T-helper 2 cell (primary cell): ENCODE results near the gene C1QTNF7.

ENCODE experiments used
- DNase-seq, 5 experiments: peaks; one replicate each; pipeline versions ENCODE4 v3.0.0 to v3.0.0-alpha.2; 2012 to 2022

The C1QTNF7 gene

GRCh38 chr4:15414551-15415091 is 13.2 kb upstream of the C1QTNF7 start:
- no peak for DNase-seq

DNA sequence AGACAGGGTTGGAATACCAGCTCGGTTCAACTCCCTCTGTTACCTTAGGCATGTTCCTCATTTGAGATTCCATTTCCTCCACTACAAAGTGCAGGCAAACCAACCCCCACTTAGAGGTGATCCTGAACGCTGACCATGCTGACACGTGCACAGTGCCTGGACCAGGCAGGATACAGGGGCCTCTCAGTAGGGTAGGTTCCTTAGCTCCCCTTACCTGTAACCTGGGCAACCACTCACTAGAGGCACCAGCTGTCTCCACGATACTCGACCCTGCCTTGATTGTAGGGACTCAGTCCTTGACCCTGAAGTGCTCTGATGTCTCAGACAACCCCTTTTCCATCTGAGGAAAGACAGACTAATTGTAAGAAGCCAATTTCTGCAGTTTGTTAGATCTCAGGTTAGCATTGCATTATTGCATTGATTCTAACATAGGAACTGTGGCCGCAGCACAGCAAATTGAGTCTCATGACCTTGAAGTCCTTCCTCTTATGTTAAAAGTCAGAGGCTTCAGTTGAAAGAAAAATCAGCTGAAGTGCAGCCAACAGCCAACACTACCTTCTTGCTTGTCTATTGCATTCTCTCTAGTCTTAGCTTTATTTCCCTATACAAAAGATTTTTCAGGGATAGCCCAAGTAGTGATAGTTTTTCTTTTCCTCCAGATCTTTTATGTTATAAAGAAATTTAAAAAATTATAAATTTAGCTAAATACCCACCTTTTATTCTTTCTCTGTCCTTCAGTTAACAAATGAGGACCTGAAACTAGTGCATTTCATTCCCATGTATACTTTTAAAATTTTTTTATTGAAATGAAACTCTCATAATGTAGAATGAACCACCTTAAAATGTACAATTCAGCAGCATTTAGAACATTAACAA is 11.2 kb upstream of the C1QTNF7 start:
- DNase-seq: no peak

DNA sequence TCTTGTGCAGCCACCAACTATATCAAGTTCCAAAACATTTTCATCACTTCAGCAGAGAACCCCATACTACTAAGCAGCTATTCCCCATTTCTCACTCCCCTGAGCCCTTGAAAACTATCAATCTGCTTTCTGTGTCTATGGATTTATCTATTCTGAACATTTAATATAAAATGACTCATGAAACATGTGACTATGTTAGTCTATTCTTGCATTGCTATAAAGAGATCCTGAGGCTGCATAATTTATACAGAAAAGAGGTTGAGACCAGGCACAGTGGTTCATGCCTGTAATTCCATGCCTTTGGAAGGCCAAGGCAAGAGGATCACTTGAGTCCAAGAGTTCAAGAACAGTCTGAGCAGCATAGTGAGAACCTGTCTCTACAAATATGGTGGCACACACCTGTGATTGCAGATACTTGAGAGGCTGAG is 10.6 kb upstream of the C1QTNF7 start:
- no peak for DNase-seq

DNA sequence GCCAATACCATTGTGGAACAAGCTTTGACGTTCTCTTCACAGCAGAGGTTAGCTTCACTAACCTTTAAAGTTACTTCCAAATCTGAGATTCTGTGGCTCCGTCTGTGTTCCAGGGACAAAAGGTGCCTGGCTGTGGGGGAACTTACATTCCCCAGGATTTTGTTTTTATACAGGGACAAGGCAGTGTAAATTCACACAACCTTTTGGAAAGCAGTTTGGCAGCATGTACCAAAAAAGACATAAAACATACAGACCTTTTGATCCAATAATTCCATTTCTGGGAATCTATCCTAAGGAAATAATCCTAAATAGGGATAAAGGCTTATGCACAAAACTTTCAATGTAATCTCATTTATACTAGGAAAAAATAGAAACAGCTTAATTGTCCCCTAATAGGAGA is 8.9 kb upstream of the C1QTNF7 start:
- DNase-seq: no peak

- no peak for DNase-seq
Measured at GRCh38 chr4:15420642-15421041, 7.2 kb upstream of the C1QTNF7 start.

DNA sequence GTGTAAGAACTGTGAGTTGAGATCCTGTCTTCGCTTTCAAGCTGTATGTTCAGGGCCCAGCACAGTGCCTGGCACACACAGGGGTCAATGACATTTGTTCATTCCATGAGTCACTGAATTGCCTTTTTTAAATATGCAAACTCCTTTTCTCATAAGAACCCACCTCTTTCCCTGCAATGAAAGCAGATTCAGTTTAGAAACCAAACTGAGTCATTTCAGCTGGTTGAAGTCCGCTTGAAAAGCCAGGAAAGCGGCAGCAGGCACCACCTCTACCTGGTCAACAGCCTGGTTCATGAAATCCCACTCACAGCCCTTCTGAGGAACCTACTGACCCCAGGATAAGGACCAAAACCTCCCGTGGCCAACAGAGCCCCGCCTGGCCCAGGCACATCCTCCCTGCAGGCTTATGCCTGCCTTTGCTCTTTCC is 4.5 kb upstream of the C1QTNF7 start:
- DNase-seq: no peak

DNA sequence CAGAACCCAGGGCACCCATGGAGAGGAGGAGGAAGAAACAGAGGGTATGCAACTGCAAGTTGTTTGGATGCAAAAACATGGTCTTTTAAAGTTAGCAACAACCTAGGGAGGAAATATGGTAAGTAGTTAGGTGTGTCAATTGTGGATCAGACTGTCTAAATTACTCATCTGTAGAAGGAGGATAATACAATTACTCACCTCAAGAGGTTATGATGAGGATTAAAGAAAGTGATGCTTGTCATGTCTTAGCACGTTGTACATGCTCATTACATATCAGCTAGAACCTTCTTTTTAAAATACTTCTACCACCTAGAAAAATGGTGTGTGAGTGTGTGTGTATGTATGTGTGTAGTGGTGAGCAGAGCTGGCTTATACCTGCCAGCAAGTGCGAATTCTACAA is 2.3 kb upstream of the C1QTNF7 start:
- peak in 1 of 5 experiments; percentile 37 for DNase-seq

DNA sequence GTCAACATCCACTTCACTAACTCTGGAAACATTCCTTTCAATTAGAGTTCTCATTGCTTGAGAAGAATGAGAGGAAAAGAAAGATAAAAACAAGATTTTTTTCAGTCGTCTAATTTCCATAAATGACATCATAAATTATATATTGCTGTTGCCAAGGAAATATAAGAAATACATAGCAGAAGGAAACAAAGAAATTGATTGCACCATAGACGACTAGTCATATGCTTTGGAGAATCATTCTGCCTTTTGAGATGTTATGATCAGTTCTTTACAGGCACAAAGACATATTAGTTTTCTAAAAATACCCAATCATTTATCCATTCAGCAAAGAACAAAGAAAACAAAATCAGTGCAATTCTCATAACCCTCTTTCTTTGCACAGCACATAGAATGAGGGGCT is 672 bp upstream of the C1QTNF7 start:
- DNase-seq: no peak

GRCh38 chr4:15428611-15429010 is 778 bp downstream of the C1QTNF7 start:
- DNase-seq: no peak

GRCh38 chr4:15434091-15434490 is 6.3 kb downstream of the C1QTNF7 start:
- DNase-seq: no peak

- DNase-seq: no peak
Measured at GRCh38 chr4:15434676-15435075, 6.8 kb downstream of the C1QTNF7 start.

- DNase-seq: no peak
Measured at GRCh38 chr4:15436513-15436912, 8.7 kb downstream of the C1QTNF7 start.

DNA sequence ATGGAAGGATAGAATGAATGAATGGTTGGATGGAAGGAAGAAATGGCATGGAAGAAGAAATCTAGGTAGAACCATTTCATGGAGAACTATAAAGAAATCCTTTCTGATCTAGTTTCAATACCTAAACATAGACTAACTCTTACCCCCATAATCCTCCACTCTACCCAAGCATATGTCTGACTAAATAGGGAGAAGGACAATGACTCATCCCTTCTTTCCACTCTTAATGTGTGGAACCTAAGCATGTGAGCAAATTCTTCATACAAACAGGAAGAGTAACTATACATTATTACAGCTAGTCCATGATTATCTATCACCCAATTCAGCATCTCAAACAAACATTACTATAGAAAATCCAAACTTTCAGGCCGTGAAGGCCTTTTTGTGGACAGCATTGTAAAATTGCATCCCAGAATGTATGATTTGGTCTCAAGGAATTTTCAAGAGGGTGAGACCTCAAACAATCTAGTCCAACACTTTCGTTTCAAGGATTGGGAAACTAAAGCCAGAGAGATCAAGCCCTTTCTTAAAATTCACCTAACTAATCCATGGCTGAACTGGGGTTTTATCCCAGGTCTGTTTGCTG is 11.2 kb downstream of the C1QTNF7 start:
- no peak for DNase-seq

GRCh38 chr4:15443371-15444160 is 15.7 kb downstream of the C1QTNF7 start:
- DNase-seq: no peak

GRCh38 chr4:15444276-15444675 is 16.4 kb downstream of the C1QTNF7 start:
- no peak for DNase-seq

DNA sequence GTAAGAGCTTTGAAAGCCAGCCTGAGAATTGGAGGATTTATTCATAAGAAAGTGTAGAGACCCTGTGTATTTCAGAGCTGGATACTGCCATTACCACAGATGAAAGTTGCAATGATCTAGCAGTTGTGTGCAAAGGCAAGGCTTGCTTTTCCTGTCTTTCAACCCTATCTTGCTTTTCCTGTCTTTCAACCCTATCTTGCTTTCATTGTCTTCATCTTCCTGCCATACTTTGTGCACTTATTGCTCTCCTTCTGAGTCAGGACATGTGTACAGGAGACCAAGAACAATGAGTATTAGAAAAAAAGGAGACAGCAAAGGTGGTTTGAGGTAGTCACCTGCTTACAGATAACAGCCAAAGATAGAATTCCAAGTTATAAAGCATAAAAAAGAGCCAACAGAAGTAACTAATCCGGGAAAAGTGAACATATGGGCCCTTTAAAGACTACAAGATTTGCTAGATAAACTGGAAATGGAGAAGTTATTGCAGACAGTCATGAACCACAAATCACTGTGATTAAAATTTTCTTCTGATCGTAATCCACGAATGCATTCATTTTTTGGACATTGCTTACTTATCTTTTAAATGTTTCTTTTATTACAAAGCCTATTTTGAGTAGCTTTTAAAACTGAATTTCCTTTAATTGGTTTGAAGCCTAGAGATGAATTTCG is 17.2 kb downstream of the C1QTNF7 start:
- peak in 1 of 5 experiments; percentile 9 for DNase-seq

- no peak for DNase-seq
Measured at GRCh38 chr4:15451181-15451865, 23.5 kb downstream of the C1QTNF7 start.

GRCh38 chr4:15451866-15452765 is 24.3 kb downstream of the C1QTNF7 start:
- no peak for DNase-seq

GRCh38 chr4:15455290-15455689 is 27.5 kb downstream of the C1QTNF7 start:
- DNase-seq: no peak

GRCh38 chr4:15457406-15458201 is 29.8 kb downstream of the C1QTNF7 start:
- peak in 1 of 5 experiments; percentile 43 for DNase-seq
